Upper lobe of left lung (tissue), 6 donors: ENCODE measurements around the gene RIC8A. TPM values are rescaled to one million over a fixed set of nuclear protein-coding genes. Genes with fewer than 3 reads are reported as not detected.

Experiments
- ATAC-seq, 2 donors: fragments of 200-7000 bp; cut with Tn5 transposase; one replicate each; pipeline ENCODE4 v1.9.1; 2022; ENCODE audit warnings: mild to moderate bottlenecking in 2 of 2, moderate library complexity in 2 of 2; ENCODE audit not compliant: low FRiP score in 2 of 2
- DNase-seq, 2 donors: peaks; one replicate each; pipeline ENCODE4 v3.0.0-alpha.2; 2019 to 2020
- H3K27ac ChIP-seq, 4 donors: fragments of 200-600 bp; sonication (generic); one replicate each; pipeline ENCODE4 v1.5.1; 2016 to 2019
- H3K27me3 ChIP-seq, 4 donors: fragments of 200-600 bp; sonication (generic); one replicate each; pipeline ENCODE4 v1.5.1; 2017 to 2019
- H3K36me3 ChIP-seq, 4 donors: fragments of 200-600 bp; sonication (generic); one replicate each; pipeline ENCODE4 v1.5.1; 2016 to 2019
- H3K4me1 ChIP-seq, 4 donors: fragments of 200-600 bp; sonication (generic); one replicate each; pipeline ENCODE4 v1.5.1; 2018 to 2019
- H3K4me3 ChIP-seq, 4 donors: fragments of 200-600 bp; sonication (generic); one replicate each; pipeline ENCODE4 v1.5.1; 2017 to 2019; ENCODE audit warnings: mild to moderate bottlenecking in 2 of 4, moderate library complexity in 1 of 4
- H3K9me3 ChIP-seq, 4 donors: fragments of 200-600 bp; sonication (generic); one replicate each; pipeline ENCODE4 v1.5.1; 2018 to 2019
- EP300 ChIP-seq, 4 donors: sonication (generic); formaldehyde crosslinking; IDR thresholded peaks; one replicate each; pipeline ENCODE4 v1.5.1; 2017; ENCODE audit warnings: antibody characterized with exemption in 4 of 4, control low read depth in 2 of 4
- POLR2A ChIP-seq, 4 donors: fragments of 450-650 bp; IDR thresholded peaks; one replicate each; pipeline ENCODE4 v1.5.1; 2016 to 2017; ENCODE audit warnings: antibody characterized with exemption in 4 of 4, mild to moderate bottlenecking in 2 of 4
- POLR2AphosphoS5 ChIP-seq, 2 donors: sonication (generic); formaldehyde crosslinking; IDR thresholded peaks; one replicate each; pipeline ENCODE4 v1.5.1; 2017; ENCODE audit warnings: antibody characterized with exemption in 2 of 2
- WGBS, 2 donors: methylation state at CpG; one replicate each; pipeline ENCODE4 v1.1.5; 2017 to 2018; 5-methylcytosine and 5-hydroxymethylcytosine counted together
- total RNA-seq, 6 donors: library from RNA; depleted of rRNA in 4 of 6; stranded (reverse); fragments of >200 nt in 4 of 6; gene quantifications; one replicate each; pipeline versions ENCODE4 v1.1.0 to v1.2.1, GENCODE V29; 2016 to 2021
- TF ChIP-seq, protein P1 (sequence below), 6 experiments: fragments of 450-650 bp in 4 of 6; fragments of 200-600 bp in 2 of 6; sonication (generic) in 2 of 6; IDR thresholded peaks; one replicate each; pipeline ENCODE4 v1.5.1; 2016 to 2019; ENCODE audit warnings: antibody characterized with exemption in 6 of 6
- donor health status: DM: no; HTN: no; CAD: no; lungs with moderate emphysema.
- donor health status: DM: no; HTN: yes; CAD: no; lungs with severe emphysema.

The RIC8A gene
- total RNA-seq, 6 donors from 2014 or later: 65.9 to 135 (median 105) TPM

DNA sequence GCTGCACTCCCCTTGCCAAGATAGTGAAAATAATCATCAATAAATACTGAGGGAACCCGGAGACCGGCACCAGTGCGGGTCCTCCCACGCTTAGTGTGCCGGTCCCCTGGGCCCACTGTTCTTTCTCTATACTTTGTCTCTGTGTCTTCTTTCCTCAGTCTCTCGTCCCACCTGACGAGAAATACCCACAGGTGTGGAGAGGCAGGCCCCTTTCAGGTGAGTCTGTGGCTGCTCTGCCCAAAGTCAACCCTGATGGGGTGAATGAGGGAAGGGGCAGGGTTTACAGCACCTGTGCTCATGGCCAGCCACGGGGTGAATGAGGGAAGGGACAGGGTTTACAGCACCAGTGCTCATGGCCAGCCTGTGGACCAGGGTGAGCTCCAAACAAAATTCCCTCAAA, 5.0 kb upstream of the RIC8A start:
- H3K27me3 ChIP-seq: no peaks in the 10 kb centered on the region
- peak in 1 of 2 donors; percentile 6 for DNase-seq
- TF ChIP-seq, protein P1, sequence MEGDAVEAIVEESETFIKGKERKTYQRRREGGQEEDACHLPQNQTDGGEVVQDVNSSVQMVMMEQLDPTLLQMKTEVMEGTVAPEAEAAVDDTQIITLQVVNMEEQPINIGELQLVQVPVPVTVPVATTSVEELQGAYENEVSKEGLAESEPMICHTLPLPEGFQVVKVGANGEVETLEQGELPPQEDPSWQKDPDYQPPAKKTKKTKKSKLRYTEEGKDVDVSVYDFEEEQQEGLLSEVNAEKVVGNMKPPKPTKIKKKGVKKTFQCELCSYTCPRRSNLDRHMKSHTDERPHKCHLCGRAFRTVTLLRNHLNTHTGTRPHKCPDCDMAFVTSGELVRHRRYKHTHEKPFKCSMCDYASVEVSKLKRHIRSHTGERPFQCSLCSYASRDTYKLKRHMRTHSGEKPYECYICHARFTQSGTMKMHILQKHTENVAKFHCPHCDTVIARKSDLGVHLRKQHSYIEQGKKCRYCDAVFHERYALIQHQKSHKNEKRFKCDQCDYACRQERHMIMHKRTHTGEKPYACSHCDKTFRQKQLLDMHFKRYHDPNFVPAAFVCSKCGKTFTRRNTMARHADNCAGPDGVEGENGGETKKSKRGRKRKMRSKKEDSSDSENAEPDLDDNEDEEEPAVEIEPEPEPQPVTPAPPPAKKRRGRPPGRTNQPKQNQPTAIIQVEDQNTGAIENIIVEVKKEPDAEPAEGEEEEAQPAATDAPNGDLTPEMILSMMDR (IDR thresholded peaks at IDR 0.05): no peak
- TF ChIP-seq EP300 (IDR thresholded peaks at IDR 0.05): no peak
- no peak for TF ChIP-seq POLR2A (IDR thresholded peaks at IDR 0.05)
- no peak for TF ChIP-seq POLR2AphosphoS5 (IDR thresholded peaks at IDR 0.05)
- peaks cover 0 to 50% (median 32%) of the 10 kb centered on the region in 4 donors for H3K36me3 ChIP-seq
- no peak for ATAC-seq
- H3K9me3 ChIP-seq: no peaks in the 10 kb centered on the region
- peak overlapping the region in 1 of 4 donors; percentile 14 for H3K27ac ChIP-seq
- peaks cover 19 to 39% (median 24%) of the 10 kb centered on the region in 4 donors for H3K4me1 ChIP-seq
- WGBS, 2 donors: 81 to 87% methylated on average over 8 of the region's 8 CpGs
- no peak overlapping the region for H3K4me3 ChIP-seq

DNA sequence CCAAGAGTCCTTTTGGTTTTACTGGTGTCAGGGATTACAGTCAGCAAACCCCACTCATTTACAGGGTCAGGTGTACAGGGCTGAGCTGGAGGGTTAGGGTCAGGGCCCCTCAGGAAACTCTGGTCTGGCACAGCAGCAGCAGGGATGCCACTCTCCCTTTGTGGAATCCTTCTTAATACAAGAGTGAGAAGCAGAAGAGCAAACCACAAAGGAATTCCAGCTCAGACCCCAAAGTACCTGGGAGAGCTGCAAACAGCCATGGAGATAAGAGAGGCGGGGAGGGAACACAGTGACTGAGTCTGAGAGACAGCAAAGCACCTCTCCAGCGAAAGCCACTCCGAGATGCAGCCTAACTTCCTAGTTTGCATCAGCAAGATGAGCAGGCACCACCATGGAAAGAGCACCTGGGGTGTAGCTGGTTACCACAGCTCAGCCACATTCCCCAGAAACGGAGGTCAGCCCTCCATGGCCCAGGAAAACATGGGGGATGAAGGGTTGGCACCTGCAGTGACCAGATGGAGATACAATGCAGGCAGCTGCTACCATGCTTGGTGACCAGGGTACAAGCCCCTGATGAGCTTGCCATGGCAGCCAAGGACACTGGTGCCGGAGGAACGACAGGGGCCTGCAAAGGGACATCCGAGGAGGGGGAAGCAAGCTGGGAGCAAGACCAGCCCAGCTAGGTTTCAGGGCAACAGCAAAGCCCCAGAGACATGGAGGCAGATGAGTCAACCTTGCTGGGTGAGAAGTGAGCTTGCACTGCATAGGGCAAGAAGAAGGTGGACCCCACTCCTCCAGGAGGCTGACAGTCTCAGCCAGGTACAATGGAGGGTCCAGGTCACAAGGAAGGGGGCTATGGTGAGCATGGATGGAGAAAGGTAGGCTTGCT, 4.2 kb upstream of the RIC8A start:
- H3K27me3 ChIP-seq: no peaks in the 10 kb centered on the region
- 89 to 91% methylated on average over 7 of the region's 7 CpGs for WGBS, 2 donors
- H3K4me1 ChIP-seq: peaks cover 19 to 39% (median 24%) of the 10 kb centered on the region in 4 donors

DNA sequence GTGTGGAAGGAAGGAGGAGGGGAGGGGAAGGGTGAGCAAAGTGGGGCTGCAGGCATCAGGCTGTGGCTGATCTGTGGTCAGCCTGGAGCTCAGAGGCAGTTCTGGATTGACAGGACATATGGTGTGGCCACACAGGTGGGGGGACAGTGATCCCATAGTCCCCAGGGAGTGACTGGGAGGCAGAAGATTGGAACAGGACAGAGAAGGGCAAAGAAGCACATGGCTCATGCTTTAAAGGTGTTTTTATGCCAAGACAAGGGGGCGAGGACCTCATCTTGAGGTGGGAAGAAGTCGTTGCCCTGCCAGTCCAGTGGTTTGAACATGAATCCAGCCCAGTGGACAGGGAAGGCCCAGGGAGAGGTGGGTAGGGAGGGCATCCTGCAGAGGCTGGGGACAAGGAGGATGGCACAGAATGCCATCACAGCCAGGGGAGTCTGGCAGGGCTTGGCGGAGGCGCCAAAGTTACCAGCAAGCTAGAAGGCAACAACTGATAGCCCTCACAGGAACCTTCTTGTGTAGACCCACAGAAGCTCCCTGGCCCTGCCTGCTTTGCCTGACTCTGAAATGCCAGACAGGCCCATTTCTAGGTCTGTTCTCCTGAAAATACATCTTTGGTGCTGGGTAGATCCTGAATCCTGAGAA, 3.4 kb upstream of the RIC8A start:
- no peak for TF ChIP-seq EP300 (IDR thresholded peaks at IDR 0.05)
- no peak for TF ChIP-seq POLR2AphosphoS5 (IDR thresholded peaks at IDR 0.05)
- TF ChIP-seq, protein P1 (IDR thresholded peaks at IDR 0.05): no peak
- TF ChIP-seq POLR2A (IDR thresholded peaks at IDR 0.05): no peak
- Histone ChIP-seq H3K36me3 (peaks cover 0 to 50% (median 32%) of the 10 kb centered on the region in 4 donors), H3K9me3 (no peaks in the 10 kb centered on the region), H3K27me3 (no peaks in the 10 kb centered on the region), H3K4me1 (peaks cover 19 to 40% (median 25%) of the 10 kb centered on the region in 4 donors), H3K4me3 (no peak overlapping the region), H3K27ac (no peak overlapping the region)
- 92 to 94% methylated on average over 4 of the region's 4 CpGs for WGBS, 2 donors
- ATAC-seq (no peak), DNase-seq (no peak)

More for the DNA sequence above, 4.2 kb upstream of the RIC8A start:
- DNase-seq (peak in 1 of 2 donors; percentile 11), ATAC-seq (no peak)
- Histone ChIP-seq H3K9me3 (no peaks in the 10 kb centered on the region), H3K27ac (no peak overlapping the region), H3K36me3 (peaks cover 0 to 50% (median 32%) of the 10 kb centered on the region in 4 donors), H3K4me3 (no peak overlapping the region)
- TF ChIP-seq EP300 (IDR thresholded peaks at IDR 0.05) (no peak), POLR2A (IDR thresholded peaks at IDR 0.05) (no peak), POLR2AphosphoS5 (IDR thresholded peaks at IDR 0.05) (no peak)
- TF ChIP-seq, protein P1 (IDR thresholded peaks at IDR 0.05): no peak

DNA sequence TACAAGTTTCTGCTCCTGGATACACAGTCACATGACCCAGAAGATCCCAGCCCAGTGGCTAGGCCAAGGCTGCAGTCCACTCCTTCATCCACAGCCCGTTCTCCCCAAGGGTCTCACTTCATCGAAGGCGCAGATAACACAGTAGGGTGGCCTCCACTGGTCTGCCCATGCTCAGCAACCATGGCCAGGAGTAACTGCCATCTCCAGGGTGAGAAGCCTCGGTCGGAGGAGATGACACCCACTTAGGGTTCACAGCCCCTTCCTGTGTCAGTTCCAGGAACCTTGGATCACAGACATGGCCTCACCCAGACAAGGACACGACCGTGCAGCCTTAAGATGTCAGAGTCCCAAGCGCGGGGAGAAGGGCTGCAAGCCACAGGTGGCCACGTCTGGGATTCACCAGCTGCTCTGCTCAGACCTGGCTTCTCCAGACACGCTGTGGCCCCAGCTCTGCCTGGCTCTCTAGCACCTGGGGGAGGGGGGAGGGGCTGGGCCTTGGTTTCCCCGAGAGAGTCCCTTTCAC, 2.9 kb upstream of the RIC8A start:
- Histone ChIP-seq H3K4me1 (peaks cover 25 to 46% (median 31%) of the 10 kb centered on the region in 4 donors), H3K27me3 (no peaks in the 10 kb centered on the region), H3K9me3 (no peaks in the 10 kb centered on the region), H3K4me3 (no peak overlapping the region), H3K27ac (no peak overlapping the region), H3K36me3 (peaks cover 0 to 53% (median 32%) of the 10 kb centered on the region in 4 donors)
- DNase-seq (no peak), ATAC-seq (no peak)
- TF ChIP-seq POLR2AphosphoS5 (IDR thresholded peaks at IDR 0.05) (no peak), POLR2A (IDR thresholded peaks at IDR 0.05) (no peak), EP300 (IDR thresholded peaks at IDR 0.05) (no peak)
- TF ChIP-seq, protein P1 (IDR thresholded peaks at IDR 0.05): no peak
- WGBS, 2 donors: 97% methylated on average over 3 to 12 of the region's 12 CpGs
